Activated gamma-delta T cell (primary cell): ENCODE measurements around the gene MICAL3.

Source experiments
- DNase-seq: peaks from one replicate; lab custom pipeline; 2025; lab: John Stamatoyannopoulos, UW

Gene MICAL3

DNA sequence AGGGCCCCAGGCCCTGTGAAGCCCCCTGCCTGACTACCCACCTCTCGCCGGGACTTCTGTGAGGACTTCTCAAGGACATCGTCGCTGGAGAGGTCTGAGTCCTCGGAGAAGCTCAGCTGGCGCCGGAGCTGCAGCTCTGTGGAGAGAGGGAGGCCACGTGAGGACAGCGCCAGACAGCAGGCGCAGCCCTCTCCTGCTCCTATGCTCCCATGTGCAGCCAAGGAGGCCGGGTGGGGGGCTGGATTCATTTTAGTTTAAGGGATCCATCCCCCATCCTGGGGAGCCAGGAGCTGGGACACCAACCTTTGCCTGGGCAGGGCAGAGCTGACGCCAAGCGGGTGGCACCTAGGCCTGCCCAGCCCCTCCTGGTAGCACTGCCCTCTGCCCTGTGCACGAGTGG, 207.7 kb downstream of the MICAL3 start:
- DNase-seq: no peak

DNA sequence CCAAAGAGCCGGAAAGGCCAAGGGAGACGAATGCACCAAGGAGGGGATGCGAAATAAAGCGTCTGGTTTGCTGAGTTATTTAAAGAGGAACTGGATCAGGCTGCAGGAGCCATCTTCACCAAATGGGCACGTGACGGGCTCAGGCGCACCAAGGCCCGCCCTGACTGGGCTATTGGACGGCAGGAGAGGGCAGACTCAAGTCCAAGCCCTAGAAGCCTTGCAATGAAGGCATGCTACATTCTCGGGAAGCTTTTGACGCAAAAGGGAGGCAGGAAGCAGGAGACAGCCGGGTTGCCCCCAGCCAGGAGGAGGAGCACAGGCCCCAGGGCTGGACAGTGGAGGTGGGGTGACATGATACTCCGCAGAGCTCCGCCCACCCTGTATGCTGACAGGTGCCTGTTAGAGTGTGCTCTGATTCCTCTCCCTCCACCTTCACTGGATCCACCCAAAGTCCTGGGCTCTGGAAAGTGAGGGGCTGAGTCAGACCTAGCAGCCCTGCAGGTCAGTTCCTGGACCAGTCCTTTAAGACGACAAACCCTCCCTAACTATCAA, 208.6 kb downstream of the MICAL3 start:
- no peak for DNase-seq

DNA sequence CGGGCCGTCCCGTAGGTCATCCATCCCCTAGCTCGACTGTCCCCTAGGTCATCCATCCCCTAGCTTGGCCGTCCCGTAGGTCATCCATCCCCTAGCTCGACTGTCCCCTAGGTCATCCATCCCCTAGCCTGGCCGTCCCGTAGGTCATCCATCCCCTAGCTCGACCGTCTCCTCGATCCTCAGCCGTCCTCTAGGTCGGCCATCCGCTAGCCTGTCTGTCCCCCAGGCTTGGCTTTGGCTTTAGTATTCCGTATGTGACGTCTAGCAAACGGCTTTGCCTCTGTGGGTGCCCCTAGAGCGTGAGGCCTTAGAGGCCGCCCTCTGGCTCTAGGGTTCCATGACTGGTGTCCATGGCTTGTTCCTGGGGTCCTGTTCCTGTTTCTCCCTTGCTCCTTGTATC, 209.5 kb downstream of the MICAL3 start:
- DNase-seq: no peak

DNA sequence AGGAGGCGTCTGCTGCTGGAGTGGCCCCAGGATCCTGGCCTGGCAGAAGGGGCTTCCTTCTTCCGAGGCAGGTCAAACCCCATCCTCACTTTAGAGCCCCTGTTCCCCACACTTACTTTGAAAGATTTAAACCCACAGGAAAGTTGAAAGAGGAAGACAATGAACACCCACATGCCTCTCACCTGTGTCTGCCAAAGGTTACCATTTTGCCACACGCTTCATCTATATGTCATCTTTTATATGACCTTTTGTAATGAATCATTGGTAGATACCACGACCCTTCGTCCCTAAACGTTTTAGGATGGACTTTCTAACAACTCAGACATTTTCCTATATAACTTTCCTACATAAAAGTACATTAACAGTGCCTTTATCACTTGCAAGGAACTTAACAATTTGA, 210.3 kb downstream of the MICAL3 start:
- DNase-seq: no peak

DNA sequence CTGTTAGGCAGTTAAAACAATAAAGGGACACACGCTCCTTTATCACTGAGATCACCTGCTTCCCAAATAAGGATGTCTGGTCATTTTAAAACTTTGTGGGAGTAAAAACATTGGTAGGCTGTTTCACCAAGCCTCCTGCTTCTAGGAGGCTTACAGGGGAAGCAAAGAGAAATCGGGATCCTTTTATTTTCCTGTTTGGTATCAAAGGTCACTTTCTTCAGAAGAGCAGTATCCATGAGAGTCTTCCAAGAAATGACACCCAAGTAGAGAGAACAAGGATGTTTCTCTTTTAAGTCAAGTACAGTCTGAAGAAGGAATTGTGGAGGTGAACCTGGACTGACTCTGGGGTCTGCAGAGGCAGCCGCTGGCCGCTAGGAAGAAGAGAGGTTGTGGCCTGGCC, 213.2 kb downstream of the MICAL3 start:
- no peak for DNase-seq

DNA sequence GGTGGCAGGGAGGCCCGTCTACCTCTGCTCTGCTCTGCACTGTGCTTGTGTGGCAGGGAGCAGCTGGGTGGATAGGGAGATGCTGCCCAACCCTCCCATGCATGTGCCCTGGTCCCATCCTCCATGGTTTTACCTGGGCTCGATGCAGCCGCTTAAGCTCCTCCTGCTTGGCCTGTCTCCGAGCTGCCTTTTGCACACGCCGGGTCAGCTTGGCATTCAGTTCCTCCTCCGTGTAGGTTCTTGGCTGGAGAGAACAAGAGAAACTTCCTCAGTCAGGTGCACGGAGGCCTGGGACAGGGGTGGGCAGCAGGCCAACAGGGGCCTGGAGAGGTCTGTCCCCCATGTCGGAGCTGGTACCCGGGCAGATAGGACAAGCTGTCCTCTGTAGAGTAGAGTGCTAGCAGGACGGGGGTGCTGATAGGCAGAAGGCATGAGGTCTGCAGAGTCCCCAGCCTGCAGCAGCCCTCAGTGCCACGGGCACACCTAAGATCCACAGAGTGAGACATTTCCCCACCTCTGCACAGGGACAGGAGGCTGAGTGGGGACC, 213.7 kb downstream of the MICAL3 start:
- no peak for DNase-seq

DNA sequence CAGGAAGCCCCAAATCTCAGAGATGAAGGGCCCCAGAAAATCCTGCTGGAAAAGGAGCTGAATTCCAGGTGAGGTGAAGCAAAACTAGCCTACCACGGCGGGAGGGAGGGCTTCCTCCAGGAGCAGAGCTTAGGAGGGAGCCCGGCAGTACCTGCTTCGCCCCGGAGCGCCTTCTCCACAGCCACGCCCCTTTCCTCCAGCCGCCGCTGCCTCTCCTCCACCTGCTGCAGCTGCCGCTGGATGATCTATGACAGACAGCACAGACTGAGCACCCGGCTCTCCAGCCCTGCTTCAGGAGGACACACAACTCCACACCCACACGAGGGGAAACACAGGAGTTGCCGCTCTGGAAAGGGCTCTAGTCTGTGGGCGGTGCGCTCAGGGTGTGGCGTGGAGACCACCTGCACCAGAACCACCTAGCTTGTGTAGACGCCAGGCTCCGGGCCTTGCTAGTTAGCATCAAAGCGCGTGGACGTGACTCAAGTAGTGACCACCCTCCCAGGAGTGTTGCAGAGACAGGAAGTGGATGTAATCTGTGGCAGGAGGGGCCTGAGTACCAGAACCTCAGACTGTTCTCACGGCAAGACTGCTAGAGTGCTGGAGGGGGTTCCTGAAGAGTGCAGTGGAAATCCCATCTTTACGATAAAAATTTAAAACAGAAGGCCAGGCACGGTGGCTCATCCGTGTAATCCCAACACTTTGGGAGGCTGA, 215.5 kb downstream of the MICAL3 start:
- no peak for DNase-seq

DNA sequence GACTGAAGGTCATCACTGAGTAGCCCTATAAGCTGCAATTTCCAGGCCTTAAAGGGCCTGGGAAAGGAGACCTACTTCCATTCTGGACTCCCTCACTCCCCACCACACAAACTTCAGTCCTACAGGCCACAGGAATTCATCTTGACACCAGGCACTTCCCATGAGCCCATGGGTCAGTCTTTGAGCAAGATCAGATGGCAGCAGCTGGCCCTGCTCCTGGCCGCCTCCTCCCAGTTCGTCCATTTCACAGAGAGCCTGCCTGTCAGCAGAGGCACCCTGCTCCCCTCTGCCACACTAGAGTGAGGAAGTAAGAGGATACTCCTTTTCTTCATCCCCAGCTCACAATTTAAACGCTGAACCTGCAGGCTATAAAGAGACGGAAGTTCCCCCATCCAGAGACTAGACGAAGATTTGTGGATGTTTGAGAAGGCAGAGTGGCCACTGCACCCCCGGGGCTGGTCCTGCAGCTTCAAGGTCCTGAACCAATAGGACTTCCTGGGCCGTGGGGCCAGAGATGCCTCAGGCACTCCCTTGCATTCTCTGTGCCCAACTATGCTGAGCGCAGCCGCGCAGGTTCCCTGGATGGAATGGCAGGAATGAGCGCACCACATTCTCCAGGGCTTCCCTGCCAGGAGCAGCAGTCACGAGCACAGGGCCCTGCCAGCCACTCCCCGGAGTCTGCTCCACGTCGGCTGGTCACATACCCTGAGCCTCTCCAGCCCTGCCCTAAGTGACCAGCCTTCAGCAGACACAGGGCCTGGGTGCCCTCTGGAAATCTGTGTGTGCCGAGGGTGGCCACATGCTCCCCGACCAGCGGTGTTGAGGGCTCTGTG, 216.6 kb downstream of the MICAL3 start:
- no peak for DNase-seq

DNA sequence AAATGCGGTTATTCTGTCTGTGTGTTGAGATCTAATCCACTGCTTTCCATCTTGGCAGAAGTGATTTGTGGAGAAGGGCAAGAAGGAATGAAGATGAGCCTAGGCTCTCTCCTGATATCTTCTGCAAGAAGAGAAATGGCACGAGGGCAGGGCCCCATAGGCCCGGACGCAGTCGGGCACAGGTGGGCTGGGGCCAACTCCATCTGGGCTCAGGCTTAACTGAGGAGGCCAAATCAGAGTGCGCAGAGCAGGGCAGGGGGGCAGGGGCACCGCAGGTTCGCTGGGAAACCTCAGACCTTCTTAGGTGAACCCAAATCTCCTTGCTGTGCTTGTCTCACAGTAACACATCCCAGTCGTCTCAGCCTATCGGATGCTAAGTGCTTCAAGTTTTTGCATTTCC, 217.3 kb downstream of the MICAL3 start:
- no peak for DNase-seq

DNA sequence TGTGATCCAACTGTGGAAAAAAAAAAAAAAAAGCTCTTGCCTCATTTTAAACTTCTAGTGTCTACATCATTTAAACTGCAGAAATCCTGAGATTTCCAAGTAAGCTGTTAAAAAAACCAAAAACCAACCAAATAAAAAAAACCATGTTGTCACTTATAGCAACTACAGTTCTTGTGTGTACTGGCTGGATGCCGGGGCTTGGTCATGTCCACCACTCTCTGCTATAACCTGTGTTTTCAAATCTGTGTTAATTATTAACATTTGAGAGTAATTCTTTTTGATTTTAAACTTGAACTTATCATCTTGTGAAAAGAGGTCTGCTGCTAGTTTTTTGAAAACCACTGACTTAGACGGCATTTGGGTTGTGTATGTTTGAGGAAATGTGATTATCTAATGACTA, 217.9 kb downstream of the MICAL3 start:
- no peak for DNase-seq

DNA sequence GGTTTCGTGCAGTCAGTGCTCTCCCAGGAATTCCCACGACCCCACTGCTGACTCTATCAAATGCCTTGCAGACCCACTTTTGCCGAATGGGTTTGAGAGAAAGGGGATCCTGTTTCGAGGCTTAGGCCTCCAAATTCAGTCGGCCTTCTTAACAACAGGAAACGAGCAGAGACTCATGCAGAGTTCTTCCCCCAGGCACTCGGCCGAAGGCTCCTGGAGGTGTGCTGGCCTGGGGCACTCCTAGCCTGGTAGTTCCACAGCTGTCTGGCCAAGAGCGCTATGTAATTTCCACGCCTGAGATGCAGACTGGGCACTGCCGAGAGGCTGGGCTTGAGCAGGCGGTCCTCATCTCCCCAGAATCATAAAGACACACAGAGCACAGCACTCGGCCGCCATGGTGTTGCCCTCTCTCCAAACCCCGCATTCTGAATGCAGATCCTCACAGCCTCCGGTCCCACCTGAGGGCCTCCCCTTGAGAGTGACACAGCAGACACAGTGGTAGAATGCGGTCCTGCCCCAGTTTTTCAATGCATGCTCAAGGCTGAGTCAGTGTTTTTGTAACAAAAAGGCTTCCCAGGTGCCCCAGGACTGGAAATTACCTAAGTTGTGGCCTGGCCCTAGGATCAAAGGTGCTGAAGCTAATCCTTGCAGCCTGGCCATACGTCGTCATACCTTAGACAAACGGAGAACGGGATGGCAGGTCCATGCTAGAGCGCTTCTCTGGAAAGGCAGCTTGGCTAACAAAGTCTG, 219.9 kb downstream of the MICAL3 start:
- no peak for DNase-seq

DNA sequence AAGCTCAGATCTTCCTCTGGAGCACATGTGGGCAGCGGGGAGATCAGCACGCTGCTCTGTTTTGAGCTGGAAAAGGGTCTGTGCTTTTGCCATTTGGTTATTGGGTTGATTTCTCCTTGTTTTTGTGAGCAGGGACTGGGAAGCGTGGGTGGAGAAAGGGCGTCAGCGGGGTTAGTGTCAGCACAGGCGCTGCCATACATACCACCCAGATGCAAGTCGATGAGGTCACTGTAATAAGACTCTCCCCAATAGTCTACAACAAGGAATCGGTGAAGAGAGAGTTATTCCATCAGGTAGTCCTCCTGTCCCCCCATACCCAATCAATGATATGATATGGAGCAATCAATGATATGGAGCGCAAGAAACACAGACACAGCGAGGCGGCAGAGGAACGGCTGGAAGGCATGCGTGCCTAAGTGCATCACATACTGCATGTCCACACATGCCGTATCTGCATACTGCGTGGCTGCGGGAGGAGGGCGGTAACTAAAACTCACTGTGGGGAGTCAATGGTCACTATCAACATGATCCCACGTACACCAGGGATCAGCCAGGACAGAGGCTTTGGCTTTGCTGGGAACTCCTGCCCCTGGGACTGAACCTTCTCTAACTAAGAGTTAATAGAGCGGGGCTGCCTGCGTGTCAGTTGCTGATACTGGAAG, 220.6 kb downstream of the MICAL3 start:
- DNase-seq: no peak

DNA sequence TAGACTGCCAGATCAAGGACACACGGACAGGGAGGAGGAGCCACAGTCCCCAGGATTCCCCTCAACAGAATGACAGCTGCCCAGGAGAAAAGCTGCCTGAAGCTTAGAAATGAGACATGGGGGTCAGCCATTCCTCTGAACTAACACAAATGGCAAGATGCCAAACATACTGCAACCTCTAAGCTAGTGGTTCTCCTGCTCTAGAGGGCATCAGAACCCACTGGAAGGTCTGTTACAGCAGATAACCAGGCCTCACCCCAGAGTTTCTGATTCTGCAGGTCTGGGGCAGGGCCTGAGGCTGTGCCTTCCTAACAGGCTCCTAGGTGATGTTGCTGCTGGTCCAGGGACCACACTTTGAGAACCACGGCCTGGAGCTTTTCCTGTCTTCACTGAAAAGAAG, 221.5 kb downstream of the MICAL3 start:
- DNase-seq: no peak

DNA sequence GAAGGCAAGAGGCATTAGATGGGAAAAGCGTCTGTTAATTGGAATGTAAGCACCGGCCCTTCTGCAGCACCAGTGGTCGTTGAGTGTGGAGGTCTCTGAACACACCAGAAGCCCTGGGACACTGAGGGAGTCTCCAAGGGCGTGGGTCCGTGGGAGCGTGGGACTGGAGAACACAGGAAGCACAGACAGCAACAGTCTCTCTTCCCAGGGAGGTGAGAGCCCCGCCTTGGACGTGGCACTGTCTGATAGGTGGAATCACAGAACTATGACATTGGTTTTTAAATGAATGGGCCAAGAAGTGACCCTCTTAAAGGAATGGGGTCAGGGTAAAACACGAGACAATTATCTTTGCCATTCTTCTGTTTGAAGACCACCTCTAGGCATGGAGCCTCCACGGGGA, 221.9 kb downstream of the MICAL3 start:
- no peak for DNase-seq

DNA sequence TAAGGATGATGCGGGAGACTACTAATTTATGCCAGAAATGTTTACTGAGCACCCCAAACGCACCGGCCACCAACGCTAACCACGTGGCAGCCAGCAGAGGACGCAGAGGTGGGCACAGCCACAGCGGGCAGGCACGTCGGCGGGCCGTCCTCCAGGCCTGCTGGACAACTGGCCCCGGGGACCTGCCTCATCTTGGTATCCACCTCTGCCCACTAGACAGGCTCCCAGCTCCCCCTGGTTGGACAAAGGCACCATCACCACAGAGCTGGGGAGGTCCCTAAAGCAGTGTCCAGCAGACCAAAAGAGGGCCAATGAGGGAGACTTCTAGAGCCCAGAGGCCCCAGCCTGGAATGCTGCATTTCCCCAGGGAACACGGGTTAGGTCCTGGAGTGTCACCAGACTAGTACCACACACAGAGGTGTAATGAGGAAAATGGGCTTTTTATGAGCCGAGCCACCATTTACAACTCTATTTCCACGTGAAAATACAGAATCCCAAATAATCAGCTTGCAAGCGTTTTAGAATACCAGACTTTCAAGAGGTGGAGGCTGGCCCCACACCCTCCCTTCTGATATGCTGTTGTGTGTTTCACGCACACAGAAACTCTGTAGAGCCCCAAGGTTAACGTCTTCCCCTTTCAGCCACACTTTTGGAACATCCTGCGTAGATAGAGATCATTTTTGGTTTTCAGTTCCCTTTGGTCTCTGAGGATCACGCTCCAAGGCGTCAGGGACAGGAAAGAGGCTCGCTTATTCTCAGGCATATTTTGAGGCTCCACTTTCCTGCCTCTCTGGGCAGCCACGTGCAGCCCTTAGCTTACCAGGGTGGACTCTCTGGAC, 226.4 kb downstream of the MICAL3 start:
- no peak for DNase-seq

DNA sequence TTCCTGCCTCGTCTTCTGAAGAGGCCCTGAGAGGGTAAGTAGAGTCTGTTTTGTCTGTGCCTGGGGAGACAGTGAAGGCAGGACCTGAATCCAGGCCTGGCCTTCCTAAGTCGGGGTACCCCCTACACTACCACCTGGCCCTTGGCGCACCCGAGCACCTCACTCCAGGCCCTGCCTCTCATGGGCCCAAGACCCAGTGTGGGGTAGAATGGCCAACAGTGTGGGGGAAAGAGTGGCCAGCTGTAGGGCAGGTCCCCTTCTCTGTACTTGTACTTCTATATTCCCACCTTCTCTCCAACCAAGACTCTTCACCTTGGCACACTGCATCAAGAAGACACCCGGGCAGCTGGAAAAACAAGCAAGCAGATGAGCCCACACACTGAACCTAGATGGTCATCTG, 227.7 kb downstream of the MICAL3 start:
- no peak for DNase-seq

DNA sequence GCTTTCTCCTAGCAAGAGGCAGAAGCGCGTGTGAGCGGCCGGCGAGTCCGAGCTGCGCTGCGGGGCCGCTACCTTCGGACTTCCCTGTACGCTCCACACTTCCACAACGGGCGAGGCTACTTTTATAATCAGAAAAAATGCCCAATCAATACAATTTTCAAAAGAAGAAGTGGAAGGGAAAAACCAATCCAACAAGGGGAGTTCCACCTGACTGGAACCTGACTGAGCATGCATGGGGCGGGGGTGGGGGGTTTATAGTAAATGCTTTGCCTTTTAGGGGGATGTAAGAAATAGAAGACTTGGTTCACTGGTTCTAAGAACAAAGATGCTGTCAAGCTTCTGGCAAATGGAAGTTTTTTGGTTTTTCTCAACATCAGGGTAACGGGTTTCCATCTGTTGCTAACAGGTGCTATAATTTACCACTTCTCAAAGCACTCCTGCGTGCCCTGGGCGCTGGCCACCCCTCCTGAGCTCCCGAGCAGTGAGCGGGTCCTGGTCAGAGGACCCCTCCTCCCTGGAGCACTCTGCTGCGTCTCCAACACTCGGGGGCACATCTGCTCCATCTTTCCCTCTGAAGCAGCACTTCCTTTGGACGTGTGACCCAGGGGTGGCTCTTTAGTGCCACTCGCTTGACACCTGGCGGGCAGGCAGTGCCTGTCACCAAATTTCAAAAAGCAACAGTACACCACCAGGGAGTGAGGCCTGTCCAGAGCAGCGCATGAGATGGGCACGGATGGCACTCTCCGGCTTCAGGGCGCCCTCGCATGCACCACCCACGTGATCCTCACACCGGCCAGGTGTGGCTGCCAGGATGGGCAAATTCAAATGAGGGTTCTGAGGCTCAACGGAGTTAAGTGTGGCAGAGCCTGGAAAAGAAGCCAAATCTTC, 228.5 kb downstream of the MICAL3 start:
- DNase-seq: no peak

DNA sequence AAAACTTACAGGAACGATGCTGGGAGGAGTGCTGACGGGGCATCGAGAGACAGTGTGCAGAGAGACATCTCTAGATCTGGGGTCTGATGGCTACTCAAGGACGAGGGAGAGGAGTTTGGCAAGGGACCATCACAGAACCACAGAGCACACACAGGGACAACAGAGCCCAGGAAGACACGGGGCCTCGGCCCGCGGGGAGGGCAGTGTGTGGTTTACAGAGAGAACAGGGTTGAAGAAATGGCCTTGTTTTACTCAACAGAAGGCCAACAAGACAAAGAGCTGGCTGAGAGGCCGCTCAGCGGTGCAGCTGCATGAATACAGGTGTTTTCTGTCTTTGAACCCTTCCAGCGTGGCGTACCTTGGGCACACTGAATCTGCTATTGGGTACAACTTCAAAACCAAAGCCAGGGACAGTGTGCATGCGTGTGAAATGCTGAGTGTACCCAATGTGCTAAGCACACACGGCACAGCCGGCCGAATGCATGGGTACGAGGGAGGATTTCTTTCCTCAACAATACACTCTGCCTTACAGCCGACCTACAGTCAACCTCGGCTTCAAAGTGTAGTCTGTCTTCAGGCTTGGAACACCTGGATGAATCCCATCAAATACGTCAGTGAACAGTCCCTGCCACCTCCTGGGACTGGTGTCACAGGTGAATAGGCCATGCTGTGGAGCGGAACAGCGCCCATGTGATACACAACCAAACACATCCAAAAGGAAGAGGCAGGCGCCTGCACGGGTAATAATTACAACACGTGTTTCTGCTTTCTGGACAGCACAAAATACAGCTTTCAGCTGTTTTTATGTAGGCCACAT, 229.4 kb downstream of the MICAL3 start:
- DNase-seq: no peak
